GM13976 (cell line): ENCODE results near the gene RTP1.

ENCODE experiments used
- DNase-seq: peaks from one replicate; pipeline ENCODE4 v3.0.0; 2012; ENCODE audit warnings: low spot score
- in situ Hi-C: fragments of 300-500 bp; cut with MboI; formaldehyde crosslinking; loops from one replicate; pipeline ENCODE4 v1.12.0; 2022; ENCODE audit warnings: low sequenced_read_pairs, mixed read lengths, inconsistent platforms; ENCODE audit not compliant: unreplicated experiment
- TF ChIP-seq, protein P1 (sequence below): IDR thresholded peaks from 2 replicates; pipeline ENCODE4 v1.5.1; 2012; ENCODE audit warnings: borderline replicate concordance, mild to moderate bottlenecking; ENCODE audit not compliant: insufficient read depth; ENCODE audit errors: extremely low read depth, missing control alignments, control extremely low read depth

RTP1 gene

DNA sequence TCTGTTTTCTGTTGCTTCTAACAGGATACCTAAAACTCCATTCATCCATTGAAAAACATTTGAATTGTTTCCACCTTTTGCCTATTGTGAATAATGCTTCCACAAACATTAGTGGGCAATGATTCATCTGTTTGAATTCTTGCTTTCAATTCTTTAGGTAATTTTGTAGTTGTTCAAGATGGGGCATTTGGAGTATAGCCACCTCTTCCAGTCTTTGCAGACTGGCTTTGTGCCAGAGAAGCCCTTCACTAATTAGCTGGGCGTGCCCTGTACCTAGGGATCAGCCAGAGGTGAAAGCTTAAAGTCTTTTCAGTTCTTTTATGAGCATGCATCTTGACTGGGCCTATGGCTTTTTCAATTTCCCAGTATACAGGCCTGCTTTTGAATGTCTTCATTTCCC is 10.9 kb downstream of the RTP1 start:
- TF ChIP-seq, protein P1, sequence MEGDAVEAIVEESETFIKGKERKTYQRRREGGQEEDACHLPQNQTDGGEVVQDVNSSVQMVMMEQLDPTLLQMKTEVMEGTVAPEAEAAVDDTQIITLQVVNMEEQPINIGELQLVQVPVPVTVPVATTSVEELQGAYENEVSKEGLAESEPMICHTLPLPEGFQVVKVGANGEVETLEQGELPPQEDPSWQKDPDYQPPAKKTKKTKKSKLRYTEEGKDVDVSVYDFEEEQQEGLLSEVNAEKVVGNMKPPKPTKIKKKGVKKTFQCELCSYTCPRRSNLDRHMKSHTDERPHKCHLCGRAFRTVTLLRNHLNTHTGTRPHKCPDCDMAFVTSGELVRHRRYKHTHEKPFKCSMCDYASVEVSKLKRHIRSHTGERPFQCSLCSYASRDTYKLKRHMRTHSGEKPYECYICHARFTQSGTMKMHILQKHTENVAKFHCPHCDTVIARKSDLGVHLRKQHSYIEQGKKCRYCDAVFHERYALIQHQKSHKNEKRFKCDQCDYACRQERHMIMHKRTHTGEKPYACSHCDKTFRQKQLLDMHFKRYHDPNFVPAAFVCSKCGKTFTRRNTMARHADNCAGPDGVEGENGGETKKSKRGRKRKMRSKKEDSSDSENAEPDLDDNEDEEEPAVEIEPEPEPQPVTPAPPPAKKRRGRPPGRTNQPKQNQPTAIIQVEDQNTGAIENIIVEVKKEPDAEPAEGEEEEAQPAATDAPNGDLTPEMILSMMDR: no peak
- in situ Hi-C loops: no loop called here
- DNase-seq: no peak

- TF ChIP-seq, protein P1: no peak
These were observed 12.2 kb downstream of the RTP1 start for GRCh38 chr3:187209491-187209890.

DNA sequence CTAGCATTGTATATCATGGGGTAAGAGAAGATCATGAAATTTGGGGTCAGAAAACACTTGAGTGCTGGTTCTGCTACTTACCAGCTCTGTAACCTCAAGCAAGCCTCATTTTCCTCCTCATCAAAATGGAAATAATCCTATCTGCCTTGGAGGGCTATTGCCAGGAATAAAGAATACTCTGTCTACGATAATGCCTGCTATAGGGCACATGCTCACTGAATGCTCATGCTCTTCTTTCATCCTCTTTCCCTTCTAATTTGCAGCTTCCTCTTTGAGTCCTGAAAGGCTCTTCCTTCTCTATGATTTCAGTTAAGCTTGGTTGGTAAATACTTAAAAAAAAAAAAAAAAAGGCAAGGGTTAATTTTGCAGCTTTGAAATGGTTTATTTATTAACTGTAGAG is 12.8 kb downstream of the RTP1 start:
- in situ Hi-C loops: no loop called here
- TF ChIP-seq, protein P1: no peak
- no peak for DNase-seq

More at GRCh38 chr3:187209491-187209890, 12.2 kb downstream of the RTP1 start:
- no peak for DNase-seq
- in situ Hi-C loops: no loop called here

- in situ Hi-C loops: no loop called here
- no peak for DNase-seq
- TF ChIP-seq, protein P1: no peak
These were observed 13.4 kb downstream of the RTP1 start for GRCh38 chr3:187210545-187211327.

GRCh38 chr3:187211532-187212195 is 14.4 kb downstream of the RTP1 start:
- in situ Hi-C loops: no loop called here
- DNase-seq: no peak
- TF ChIP-seq, protein P1: no peak

- TF ChIP-seq, protein P1: no peak
- no peak for DNase-seq
- in situ Hi-C loops: no loop called here
These were observed 14.9 kb downstream of the RTP1 start for GRCh38 chr3:187212196-187212545.
